ENCODE results near the gene TUBG2. TPM values are rescaled to one million over a fixed set of nuclear protein-coding genes. Genes with fewer than 3 reads are reported as not detected.

The TUBG2 gene
- total RNA-seq, 1 experiment from 2014 or later: 20.9 TPM

DNA sequence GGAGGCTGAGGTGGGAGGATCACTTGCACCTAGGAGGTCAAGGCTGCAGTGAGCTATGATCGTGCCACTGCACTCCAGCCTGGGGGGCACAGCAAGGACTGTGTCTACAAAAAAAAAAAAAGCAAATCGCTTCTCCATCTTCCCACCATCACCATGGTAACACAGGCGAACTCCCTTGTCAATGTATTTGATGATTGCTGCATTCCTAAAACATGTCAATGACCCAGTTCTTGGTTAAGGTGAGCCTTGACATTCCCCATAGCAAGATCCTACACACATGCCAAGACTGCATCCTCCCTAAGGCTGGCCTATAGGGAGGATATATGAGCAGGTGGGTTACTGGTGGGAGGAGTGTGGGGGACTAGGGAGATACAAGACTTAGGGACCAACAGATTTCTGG lies 35.4 kb downstream of the TUBG2 start:
- H3K4me2 ChIP-seq (ENCODE audit: low read length): no peak overlapping the region
- DNase-seq (ENCODE audit: low read depth, low spot score) (no peak), ATAC-seq (no peak)
- no TSS peak for BruUV-seq (replicated peaks)
- ChIA-PET CTCF (no interaction called here), POLR2A (no interaction called here), RAD21 (ENCODE audit: low non-redundant PET in 1 of 2, low total read pairs in 2 of 2, uncharacterized antibody in 2 of 2, unreplicated experiment in 2 of 2) (no interaction called here)
- intact Hi-C loops (cut with micrococcal nuclease): no loop called here
- H4K20me1 ChIP-seq (ENCODE audit: insufficient read depth): no peaks in the 10 kb centered on the region
- no peak overlapping the region for H3K27ac ChIP-seq (ENCODE audit: low read depth, low read length)
- no peaks in the 10 kb centered on the region for H3K27me3 ChIP-seq (ENCODE audit: insufficient read depth, low read length)
- H2AFZ ChIP-seq (ENCODE audit: low read depth, low read length, poor library complexity, severe bottlenecking): no peak overlapping the region
- no peaks in the 10 kb centered on the region; a peak in 1 of 4 replicates for H3K36me3 ChIP-seq (ENCODE audit: control insufficient read depth in 1 of 2, insufficient read depth in 2 of 2, low read length in 2 of 2)
- no peaks in the 10 kb centered on the region for H3K9me2 ChIP-seq (ENCODE audit: insufficient read depth)
- H3K9ac ChIP-seq (ENCODE audit: low read length): no peak overlapping the region
- no peaks in the 10 kb centered on the region for H3K4me1 ChIP-seq (ENCODE audit: control insufficient read depth in 1 of 2, insufficient read depth in 2 of 2, low read length in 2 of 2)
- no peak overlapping the region for H3K4me3 ChIP-seq (replicated peaks in 1 of 2; ENCODE audit: low read depth in 1 of 2, low read length in 2 of 2)
- no peaks in the 10 kb centered on the region for H3K9me3 ChIP-seq (ENCODE audit: control insufficient read depth in 1 of 2, insufficient read depth in 1 of 2, low read depth in 1 of 2, low read length in 2 of 2)
- H3K79me2 ChIP-seq (ENCODE audit: insufficient read depth, low read length): no peaks in the 10 kb centered on the region
- no peak for TF ChIP-seq RAD21 (IDR thresholded peaks at IDR 0.05; ENCODE audit: low read depth)
- TF ChIP-seq, protein P1, sequence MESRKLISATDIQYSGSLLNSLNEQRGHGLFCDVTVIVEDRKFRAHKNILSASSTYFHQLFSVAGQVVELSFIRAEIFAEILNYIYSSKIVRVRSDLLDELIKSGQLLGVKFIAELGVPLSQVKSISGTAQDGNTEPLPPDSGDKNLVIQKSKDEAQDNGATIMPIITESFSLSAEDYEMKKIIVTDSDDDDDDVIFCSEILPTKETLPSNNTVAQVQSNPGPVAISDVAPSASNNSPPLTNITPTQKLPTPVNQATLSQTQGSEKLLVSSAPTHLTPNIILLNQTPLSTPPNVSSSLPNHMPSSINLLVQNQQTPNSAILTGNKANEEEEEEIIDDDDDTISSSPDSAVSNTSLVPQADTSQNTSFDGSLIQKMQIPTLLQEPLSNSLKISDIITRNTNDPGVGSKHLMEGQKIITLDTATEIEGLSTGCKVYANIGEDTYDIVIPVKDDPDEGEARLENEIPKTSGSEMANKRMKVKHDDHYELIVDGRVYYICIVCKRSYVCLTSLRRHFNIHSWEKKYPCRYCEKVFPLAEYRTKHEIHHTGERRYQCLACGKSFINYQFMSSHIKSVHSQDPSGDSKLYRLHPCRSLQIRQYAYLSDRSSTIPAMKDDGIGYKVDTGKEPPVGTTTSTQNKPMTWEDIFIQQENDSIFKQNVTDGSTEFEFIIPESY (IDR thresholded peaks at IDR 0.05; ENCODE audit: extremely low read depth, insufficient replicate concordance, low read length): no peak
- no peak for TF ChIP-seq ZNF274 (IDR thresholded peaks at IDR 0.05; ENCODE audit: low read depth, low read length)
- no peak for TF ChIP-seq CEBPB (IDR thresholded peaks at IDR 0.05; ENCODE audit: low read depth)
- no peak for TF ChIP-seq FOSL1 (IDR thresholded peaks at IDR 0.05; ENCODE audit: low read depth)
- TF ChIP-seq CBX3 (IDR thresholded peaks at IDR 0.05; ENCODE audit: low read depth): no peak
- TF ChIP-seq POLR2AphosphoS5 (IDR thresholded peaks at IDR 0.05; ENCODE audit: low read depth, low read length): no peak
- TF ChIP-seq, protein P2, sequence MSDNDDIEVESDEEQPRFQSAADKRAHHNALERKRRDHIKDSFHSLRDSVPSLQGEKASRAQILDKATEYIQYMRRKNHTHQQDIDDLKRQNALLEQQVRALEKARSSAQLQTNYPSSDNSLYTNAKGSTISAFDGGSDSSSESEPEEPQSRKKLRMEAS (IDR thresholded peaks at IDR 0.05): no peak
- no peak for TF ChIP-seq EZH2phosphoT487 (IDR thresholded peaks at IDR 0.05; ENCODE audit: borderline replicate concordance)
- no peak for TF ChIP-seq YY1 (IDR thresholded peaks at IDR 0.05; ENCODE audit: extremely low read depth, insufficient replicate concordance, low read depth, low read length)
- no peak for TF ChIP-seq POLR2A (IDR thresholded peaks at IDR 0.05; ENCODE audit: borderline replicate concordance, extremely low read depth, insufficient read depth, insufficient read length)
- no peak for TF ChIP-seq ELF1 (IDR thresholded peaks at IDR 0.05; ENCODE audit: borderline replicate concordance, low read depth)
- no peak for TF ChIP-seq ZFX (IDR thresholded peaks at IDR 0.05)
- TF ChIP-seq, protein P3, sequence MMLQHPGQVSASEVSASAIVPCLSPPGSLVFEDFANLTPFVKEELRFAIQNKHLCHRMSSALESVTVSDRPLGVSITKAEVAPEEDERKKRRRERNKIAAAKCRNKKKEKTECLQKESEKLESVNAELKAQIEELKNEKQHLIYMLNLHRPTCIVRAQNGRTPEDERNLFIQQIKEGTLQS (IDR thresholded peaks at IDR 0.05): no peak
- no peak for TF ChIP-seq SP1 (IDR thresholded peaks at IDR 0.05; ENCODE audit: low read depth)
- TF ChIP-seq, protein P4, sequence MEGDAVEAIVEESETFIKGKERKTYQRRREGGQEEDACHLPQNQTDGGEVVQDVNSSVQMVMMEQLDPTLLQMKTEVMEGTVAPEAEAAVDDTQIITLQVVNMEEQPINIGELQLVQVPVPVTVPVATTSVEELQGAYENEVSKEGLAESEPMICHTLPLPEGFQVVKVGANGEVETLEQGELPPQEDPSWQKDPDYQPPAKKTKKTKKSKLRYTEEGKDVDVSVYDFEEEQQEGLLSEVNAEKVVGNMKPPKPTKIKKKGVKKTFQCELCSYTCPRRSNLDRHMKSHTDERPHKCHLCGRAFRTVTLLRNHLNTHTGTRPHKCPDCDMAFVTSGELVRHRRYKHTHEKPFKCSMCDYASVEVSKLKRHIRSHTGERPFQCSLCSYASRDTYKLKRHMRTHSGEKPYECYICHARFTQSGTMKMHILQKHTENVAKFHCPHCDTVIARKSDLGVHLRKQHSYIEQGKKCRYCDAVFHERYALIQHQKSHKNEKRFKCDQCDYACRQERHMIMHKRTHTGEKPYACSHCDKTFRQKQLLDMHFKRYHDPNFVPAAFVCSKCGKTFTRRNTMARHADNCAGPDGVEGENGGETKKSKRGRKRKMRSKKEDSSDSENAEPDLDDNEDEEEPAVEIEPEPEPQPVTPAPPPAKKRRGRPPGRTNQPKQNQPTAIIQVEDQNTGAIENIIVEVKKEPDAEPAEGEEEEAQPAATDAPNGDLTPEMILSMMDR (IDR thresholded peaks at IDR 0.05 in 2 of 3, conservative IDR thresholded peaks at IDR 0.05 in 1 of 3; ENCODE audit: borderline replicate concordance in 1 of 3, insufficient read depth in 1 of 3, low read depth in 2 of 3, low read length in 2 of 3): no peak
- TF ChIP-seq JUND (IDR thresholded peaks at IDR 0.05): no peak
- TF ChIP-seq, protein P5, sequence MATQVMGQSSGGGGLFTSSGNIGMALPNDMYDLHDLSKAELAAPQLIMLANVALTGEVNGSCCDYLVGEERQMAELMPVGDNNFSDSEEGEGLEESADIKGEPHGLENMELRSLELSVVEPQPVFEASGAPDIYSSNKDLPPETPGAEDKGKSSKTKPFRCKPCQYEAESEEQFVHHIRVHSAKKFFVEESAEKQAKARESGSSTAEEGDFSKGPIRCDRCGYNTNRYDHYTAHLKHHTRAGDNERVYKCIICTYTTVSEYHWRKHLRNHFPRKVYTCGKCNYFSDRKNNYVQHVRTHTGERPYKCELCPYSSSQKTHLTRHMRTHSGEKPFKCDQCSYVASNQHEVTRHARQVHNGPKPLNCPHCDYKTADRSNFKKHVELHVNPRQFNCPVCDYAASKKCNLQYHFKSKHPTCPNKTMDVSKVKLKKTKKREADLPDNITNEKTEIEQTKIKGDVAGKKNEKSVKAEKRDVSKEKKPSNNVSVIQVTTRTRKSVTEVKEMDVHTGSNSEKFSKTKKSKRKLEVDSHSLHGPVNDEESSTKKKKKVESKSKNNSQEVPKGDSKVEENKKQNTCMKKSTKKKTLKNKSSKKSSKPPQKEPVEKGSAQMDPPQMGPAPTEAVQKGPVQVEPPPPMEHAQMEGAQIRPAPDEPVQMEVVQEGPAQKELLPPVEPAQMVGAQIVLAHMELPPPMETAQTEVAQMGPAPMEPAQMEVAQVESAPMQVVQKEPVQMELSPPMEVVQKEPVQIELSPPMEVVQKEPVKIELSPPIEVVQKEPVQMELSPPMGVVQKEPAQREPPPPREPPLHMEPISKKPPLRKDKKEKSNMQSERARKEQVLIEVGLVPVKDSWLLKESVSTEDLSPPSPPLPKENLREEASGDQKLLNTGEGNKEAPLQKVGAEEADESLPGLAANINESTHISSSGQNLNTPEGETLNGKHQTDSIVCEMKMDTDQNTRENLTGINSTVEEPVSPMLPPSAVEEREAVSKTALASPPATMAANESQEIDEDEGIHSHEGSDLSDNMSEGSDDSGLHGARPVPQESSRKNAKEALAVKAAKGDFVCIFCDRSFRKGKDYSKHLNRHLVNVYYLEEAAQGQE (IDR thresholded peaks at IDR 0.05; ENCODE audit: low read depth): no peak
